Neural crest cell (in vitro differentiated cells): ENCODE results near the gene TUBA4B. TPM values are rescaled to one million over a fixed set of nuclear protein-coding genes. Genes with fewer than 3 reads are reported as not detected.

ENCODE experiments used
- DNase-seq: peaks from one replicate; pipeline ENCODE4 v3.0.0; 2021; ENCODE audit warnings: low read depth, mixed read lengths, low spot score
- H3K27ac Mint-ChIP-seq: one replicate; pipeline ENCODE4 v1.8.0; 2021; ENCODE audit warnings: mild to moderate bottlenecking, mixed read lengths; ENCODE audit not compliant: unreplicated experiment
- H3K27me3 Mint-ChIP-seq: 2 replicates; pipeline ENCODE4 v1.8.0; 2021; ENCODE audit warnings: low read depth, mild to moderate bottlenecking, mixed read lengths
- H3K36me3 Mint-ChIP-seq: 2 replicates; pipeline ENCODE4 v1.8.0; 2021; ENCODE audit warnings: low read depth, mild to moderate bottlenecking, mixed read lengths
- H3K4me1 Mint-ChIP-seq: 2 replicates; pipeline ENCODE4 v1.8.0; 2021; ENCODE audit warnings: mixed read lengths
- H3K4me3 Mint-ChIP-seq: one replicate; pipeline ENCODE4 v1.8.0; 2021; ENCODE audit warnings: mild to moderate bottlenecking, mixed read lengths
- H3K9me3 Mint-ChIP-seq: 2 replicates; pipeline ENCODE4 v1.8.0; 2021; ENCODE audit warnings: mixed read lengths
- CTCF ChIP-seq: fragments of 200-600 bp; sonication (generic); conservative IDR thresholded peaks from 2 replicates; pipeline ENCODE4 v1.5.0; 2021; ENCODE audit warnings: antibody characterized with exemption, mild to moderate bottlenecking
- total RNA-seq: library from RNA; stranded (reverse); gene quantifications from 2 replicates; pipeline ENCODE4 v1.2.1, GENCODE V29; 2021

The TUBA4B gene
- total RNA-seq, 1 donor from 2014 or later: not detected

GRCh38 chr2:219299372-219299760, 46.3 kb downstream of the TUBA4B start:
- Mint-ChIP-seq H3K9me3 (no peaks in the 10 kb centered on the region), H3K27ac (no peak overlapping the region), H3K4me1 (peaks cover 2% of the 10 kb centered on the region), H3K27me3 (peaks cover 75% of the 10 kb centered on the region), H3K36me3 (no peaks in the 10 kb centered on the region), H3K4me3 (no peak overlapping the region)
- TF ChIP-seq CTCF: no peak
- DNase-seq: no peak

- H3K4me3 Mint-ChIP-seq: no peak overlapping the region
- H3K9me3 Mint-ChIP-seq: no peaks in the 10 kb centered on the region
- H3K27me3 Mint-ChIP-seq: peaks cover 81% of the 10 kb centered on the region
- H3K27ac Mint-ChIP-seq: no peak overlapping the region
- DNase-seq: no peak
- no peaks in the 10 kb centered on the region for H3K36me3 Mint-ChIP-seq
- H3K4me1 Mint-ChIP-seq: no peaks in the 10 kb centered on the region
- TF ChIP-seq CTCF: no peak
Observed at GRCh38 chr2:219300022-219300421, 47.0 kb downstream of the TUBA4B start.

GRCh38 chr2:219302412-219302968, 49.4 kb downstream of the TUBA4B start:
- Mint-ChIP-seq H3K9me3 (no peaks in the 10 kb centered on the region), H3K27me3 (peaks cover 96% of the 10 kb centered on the region), H3K27ac (no peak overlapping the region), H3K36me3 (no peaks in the 10 kb centered on the region), H3K4me3 (no peak overlapping the region), H3K4me1 (no peaks in the 10 kb centered on the region)
- DNase-seq: no peak
- no peak for TF ChIP-seq CTCF

- Mint-ChIP-seq H3K9me3 (no peaks in the 10 kb centered on the region), H3K27me3 (peaks cover 98% of the 10 kb centered on the region), H3K27ac (no peak overlapping the region), H3K4me1 (no peaks in the 10 kb centered on the region), H3K36me3 (no peaks in the 10 kb centered on the region), H3K4me3 (no peak overlapping the region)
- no peak for DNase-seq
- TF ChIP-seq CTCF: no peak
Observed at GRCh38 chr2:219304223-219304622, 51.2 kb downstream of the TUBA4B start.

- no peak overlapping the region for H3K4me3 Mint-ChIP-seq
- no peak overlapping the region for H3K27ac Mint-ChIP-seq
- no peak for TF ChIP-seq CTCF
- no peaks in the 10 kb centered on the region for H3K9me3 Mint-ChIP-seq
- H3K4me1 Mint-ChIP-seq: no peaks in the 10 kb centered on the region
- peaks cover 97% of the 10 kb centered on the region for H3K27me3 Mint-ChIP-seq
- no peaks in the 10 kb centered on the region for H3K36me3 Mint-ChIP-seq
- DNase-seq: no peak
Observed at GRCh38 chr2:219306047-219306446, 53.0 kb downstream of the TUBA4B start.
